T-cell (primary cell): ENCODE results near the gene TRAPPC8. TPM values are rescaled to one million over a fixed set of nuclear protein-coding genes. Genes with fewer than 3 reads are reported as not detected.
"Not testable (repeated sequence)": the region's sequence is repeated elsewhere in the genome, so short reads cannot be mapped to it uniquely, and the experiment has no call there.

Source experiments
- ATAC-seq, 4 experiments: fragments of 200-7000 bp in 3 of 4; fragments of 150-1000 bp in 1 of 4; cut with Tn5 transposase; replicated peaks in 1 of 4; 1 replicate in 3 of 4; 2 replicates in 1 of 4; pipeline ENCODE4 v1.10.0; 2021; ENCODE audit warnings: moderate library complexity in 3 of 4, mild to moderate bottlenecking in 2 of 4, moderate number of reproducible peaks in 1 of 4
- CTCF ChIA-PET, 2 donors: fragments of 300-600 bp; sonication (Branson Sonifier 250); formaldehyde crosslinking; loops; one replicate each; lab custom pipeline; 2022; ENCODE audit warnings: antibody characterized with exemption in 2 of 2; lab: Charles Lee
- POLR2A ChIA-PET, 2 donors: fragments of 300-600 bp; sonication (Branson Sonifier 250); formaldehyde crosslinking; loops; one replicate each; lab custom pipeline; 2022; ENCODE audit warnings: antibody characterized with exemption in 2 of 2; lab: Charles Lee
- DNase-seq, 35 experiments: peaks; one replicate each; pipeline versions ENCODE4 v3.0.0 to v3.0.0-alpha.2; 2013 to 2023
- H3K27ac ChIP-seq: one replicate; pipeline ENCODE4 v1.5.1; 2013; ENCODE audit warnings: low read length
- H3K27me3 ChIP-seq, 2 experiments: replicated peaks in 1 of 2; 1 replicate in 1 of 2; 2 replicates in 1 of 2; pipeline versions ENCODE4 v1.6.1 to v1.7.0; 2013; ENCODE audit warnings: low read length in 1 of 2, mixed read lengths in 1 of 2; ENCODE audit not compliant: control insufficient read depth in 2 of 2, insufficient read depth in 2 of 2; ENCODE audit errors: extremely low read depth in 1 of 2
- H3K36me3 ChIP-seq, 2 donors: 1 replicate in 1 of 2; 2 replicates in 1 of 2; pipeline versions ENCODE4 v1.6.1 to v1.7.0; 2013; ENCODE audit warnings: low read length in 1 of 2; ENCODE audit not compliant: control insufficient read depth in 2 of 2, insufficient read depth in 1 of 2; ENCODE audit errors: extremely low read depth in 1 of 2
- H3K4me1 ChIP-seq, 2 experiments: 1 replicate in 1 of 2; 2 replicates in 1 of 2; pipeline versions ENCODE4 v1.6.1 to v1.7.0; 2013; ENCODE audit warnings: low read length in 2 of 2, mixed read lengths in 1 of 2; ENCODE audit not compliant: insufficient read depth in 2 of 2, control insufficient read depth in 1 of 2; ENCODE audit errors: extremely low read depth in 1 of 2
- H3K4me3 ChIP-seq, 2 donors: 1 replicate in 1 of 2; 2 replicates in 1 of 2; pipeline versions ENCODE4 v1.5.1 to v1.7.0; 2013; ENCODE audit warnings: mild to moderate bottlenecking in 2 of 2, low read length in 1 of 2, moderate library complexity in 1 of 2; ENCODE audit not compliant: control insufficient read depth in 1 of 2; ENCODE audit errors: extremely low read depth in 1 of 2
- H3K9me3 ChIP-seq: 2 replicates; pipeline ENCODE4 v1.7.0; 2013
- H3K27ac Mint-ChIP-seq, 2 donors: one replicate each; pipeline ENCODE4 v1.8.0; 2020 to 2021; ENCODE audit warnings: mild to moderate bottlenecking in 2 of 2, mixed read lengths in 2 of 2
- H3K27me3 Mint-ChIP-seq, 2 donors: one replicate each; pipeline ENCODE4 v1.8.0; 2021 to 2022; ENCODE audit warnings: mixed read lengths in 2 of 2
- H3K36me3 Mint-ChIP-seq: one replicate; pipeline ENCODE4 v1.8.0; 2021; ENCODE audit warnings: mixed read lengths
- H3K4me1 Mint-ChIP-seq, 3 donors: one replicate each; pipeline ENCODE4 v1.8.0; 2020 to 2022; ENCODE audit warnings: mixed read lengths in 3 of 3, mild to moderate bottlenecking in 1 of 3
- H3K4me3 Mint-ChIP-seq, 3 donors: one replicate each; pipeline ENCODE4 v1.8.0; 2020 to 2022; ENCODE audit warnings: mild to moderate bottlenecking in 3 of 3, mixed read lengths in 3 of 3, moderate library complexity in 3 of 3
- H3K9me3 Mint-ChIP-seq, 3 donors: one replicate each; pipeline ENCODE4 v1.8.0; 2020 to 2022; ENCODE audit warnings: mixed read lengths in 3 of 3
- WGBS: methylation state at CpG from one replicate; pipeline ENCODE4 v1.1.5; 2013; ENCODE audit warnings: missing lambda C conversion rate; ENCODE audit not compliant: insufficient coverage; 5-methylcytosine and 5-hydroxymethylcytosine counted together
- total RNA-seq, 35 experiments: library from RNA in 6 of 35; stranded (reverse) in 6 of 35; fragments of 120-200 nt in 1 of 35; gene quantifications; one replicate each; pipeline versions ENCODE4 v1.2.1 to v1.2.4 and lab custom pipeline; 2013 to 2026

The TRAPPC8 gene
- total RNA-seq, 5 donors from 2014 or later (not counting 1 experiment from before 2014, with no cell fraction given): 44.7 to 62.0 (median 51.8) TPM

GRCh38 chr18:31946305-31947046 is 3.5 kb upstream of the TRAPPC8 start:
- H3K9me3 Mint-ChIP-seq: no peaks in the 10 kb centered on the region
- Histone ChIP-seq H3K27ac (no peak overlapping the region), H3K27me3 (no peaks in the 10 kb centered on the region), H3K9me3 (no peaks in the 10 kb centered on the region), H3K4me3 (no peak overlapping the region), H3K36me3 (no peaks in the 10 kb centered on the region), H3K4me1 (peaks cover 11% of the 10 kb centered on the region in 2 experiments)
- H3K27me3 Mint-ChIP-seq: no peaks in the 10 kb centered on the region
- no peaks in the 10 kb centered on the region for H3K36me3 Mint-ChIP-seq
- no peak overlapping the region for H3K4me3 Mint-ChIP-seq
- POLR2A ChIA-PET: no interaction called here
- 100% methylated on average over 1 of the region's 8 CpGs for WGBS
- peaks cover 20 to 28% (median 27%) of the 10 kb centered on the region in 3 donors for H3K4me1 Mint-ChIP-seq
- no peak for DNase-seq
- CTCF ChIA-PET: interaction anchor here (0.5 to 0.7 kb wide), 2 partner anchors 15 to 188 kb away, joined by 3 to 5 read pairs; no protein-coding TSS in a partner anchor
- no peak for ATAC-seq
- H3K27ac Mint-ChIP-seq: peak overlapping the region in 1 of 2 donors; percentile 22

- Histone ChIP-seq H3K9me3 (no peaks in the 10 kb centered on the region), H3K4me1 (peaks cover 17 to 31% of the 10 kb centered on the region in 2 experiments), H3K27ac (peak overlapping the region; percentile 80), H3K36me3 (no peaks in the 10 kb centered on the region), H3K4me3 (peak overlapping the region; percentile 81 to 97), H3K27me3 (no peaks in the 10 kb centered on the region)
- Mint-ChIP-seq H3K27ac (peak overlapping the region; percentile 98 to 99), H3K4me3 (peak overlapping the region; percentile 93 to 99 (median 98)), H3K4me1 (peaks cover 38 to 46% (median 45%) of the 10 kb centered on the region in 3 donors), H3K27me3 (no peaks in the 10 kb centered on the region), H3K9me3 (no peaks in the 10 kb centered on the region), H3K36me3 (peaks cover 3% of the 10 kb centered on the region)
- ATAC-seq: no peak
- POLR2A ChIA-PET: interaction anchor here (0.6 to 3.5 kb wide), 10 partner anchors 9 to 148 kb away, joined by 3 to 65 read pairs (median 5); partner anchors contain the start of genes RNF125 (in 2 of the 2) and RNF138 (in 2 of the 2)
- WGBS: 14% methylated on average over 7 of the region's 15 CpGs
- DNase-seq: peak in 2 of 35 experiments; percentile 9 to 23
- CTCF ChIA-PET: interaction anchor here (0.7 to 3.9 kb wide), 10 partner anchors 11 to 771 kb away, joined by 3 to 38 read pairs (median 7); partner anchors contain the start of genes RNF125 (in 1 of the 2) and RNF138 (in 1 of the 2)
Observed at GRCh38 chr18:31943878-31944816, 1.2 kb upstream of the TRAPPC8 start.

- H3K4me3 Mint-ChIP-seq: peak overlapping the region; percentile 93 to 99 (median 98)
- under 1% methylated on average over 57 of the region's 64 CpGs for whole genome bisulfite sequencing
- H3K36me3 Mint-ChIP-seq: peaks cover 4% of the 10 kb centered on the region
- Histone ChIP-seq H3K27me3 (no peaks in the 10 kb centered on the region), H3K36me3 (peaks cover 0 to under 1% of the 10 kb centered on the region in 2 donors), H3K9me3 (no peaks in the 10 kb centered on the region), H3K4me3 (peak overlapping the region; percentile 68 to 97), H3K4me1 (peaks cover 17 to 35% of the 10 kb centered on the region in 2 experiments), H3K27ac (peak overlapping the region; percentile 92)
- DNase-seq (peak in 13 of 35 experiments; percentile 0 to 85 (median 79)), ATAC-seq (peak; percentile 53 to 64 (median 59))
- no peaks in the 10 kb centered on the region for H3K27me3 Mint-ChIP-seq
- H3K4me1 Mint-ChIP-seq: peaks cover 47 to 56% (median 55%) of the 10 kb centered on the region in 3 donors
- peak overlapping the region; percentile 98 to 99 for H3K27ac Mint-ChIP-seq
- ChIA-PET CTCF (interaction anchor here (0.5 to 3.9 kb wide), 19 partner anchors 11 to 216 kb away, joined by 3 to 38 read pairs (median 4); partner anchors contain the start of genes RNF125 (in 1 of the 2) and RNF138 (in 1 of the 2)), POLR2A (interaction anchor here (0.5 to 3.5 kb wide), 13 partner anchors 17 to 529 kb away, joined by 3 to 65 read pairs (median 5); partner anchors contain the start of genes RNF125 (in 2 of the 2), GAREM1 (in 1 of the 2) and RNF138 (in 1 of the 2))
- H3K9me3 Mint-ChIP-seq: no peaks in the 10 kb centered on the region
Observed at GRCh38 chr18:31942291-31942998, 483 bp downstream of the TRAPPC8 start.

- no peak for ATAC-seq
- peaks cover 17 to 35% of the 10 kb centered on the region in 2 experiments for H3K4me1 ChIP-seq
Observed at GRCh38 chr18:31941010-31941809, 1.7 kb downstream of the TRAPPC8 start.

GRCh38 chr18:31934773-31935172 is 8.2 kb downstream of the TRAPPC8 start:
- H3K27me3 ChIP-seq, H3K4me3 ChIP-seq, H3K4me3 Mint-ChIP-seq, H3K9me3 ChIP-seq, CTCF ChIA-PET, ATAC-seq, H3K27ac ChIP-seq, DNase-seq, H3K9me3 Mint-ChIP-seq, H3K27me3 Mint-ChIP-seq, H3K27ac Mint-ChIP-seq: not testable (repeated sequence)
- Mint-ChIP-seq H3K36me3 (peaks cover 13% of the 10 kb centered on the region), H3K4me1 (peaks cover 26 to 34% (median 33%) of the 10 kb centered on the region in 3 donors)
- POLR2A ChIA-PET: interaction anchor here in 1 of 2 donors (0.6 kb wide), 1 partner anchor 156 kb away, joined by 3 read pairs; no protein-coding TSS in a partner anchor
- Histone ChIP-seq H3K36me3 (peaks cover 7 to 24% of the 10 kb centered on the region in 2 donors), H3K4me1 (peaks cover 4 to 11% of the 10 kb centered on the region in 2 experiments)
- 100% methylated on average over 3 of the region's 8 CpGs for WGBS

More at GRCh38 chr18:31941010-31941809, 1.7 kb downstream of the TRAPPC8 start:
- 100% methylated on average over 2 of the region's 24 CpGs for WGBS
- Histone ChIP-seq H3K4me3 (no peak overlapping the region), H3K9me3 (no peaks in the 10 kb centered on the region), H3K36me3 (peaks cover 0 to 7% of the 10 kb centered on the region in 2 donors), H3K27me3 (no peaks in the 10 kb centered on the region), H3K27ac (peak overlapping the region; percentile 63)
- no peaks in the 10 kb centered on the region for H3K9me3 Mint-ChIP-seq
- ChIA-PET POLR2A (interaction anchor here (0.6 to 3.5 kb wide), 6 partner anchors 35 to 157 kb away, joined by 3 to 65 read pairs (median 6); partner anchors contain the start of gene RNF125 (in 2 of the 2)), CTCF (interaction anchor here (0.6 to 3.9 kb wide), 9 partner anchors 10 to 217 kb away, joined by 3 to 38 read pairs (median 5); partner anchors contain the start of gene RNF125 (in 1 of the 2))
- no peaks in the 10 kb centered on the region for H3K27me3 Mint-ChIP-seq
- H3K36me3 Mint-ChIP-seq: peaks cover 4% of the 10 kb centered on the region
- H3K27ac Mint-ChIP-seq: peak overlapping the region; percentile 19 to 34
- peak overlapping the region; percentile 93 to 99 (median 98) for H3K4me3 Mint-ChIP-seq
- DNase-seq: no peak
- peaks cover 49 to 58% (median 55%) of the 10 kb centered on the region in 3 donors for H3K4me1 Mint-ChIP-seq
